ENCODE results near the gene ACTN4.
"Not testable (repeated sequence)": the region's sequence is repeated elsewhere in the genome, so short reads cannot be mapped to it uniquely, and the experiment has no call there.

ACTN4 gene

GRCh38 chr19:38737281-38737865 lies 89.9 kb downstream of the ACTN4 start:
- DNase-seq (ENCODE audit: low read depth), result no peak

GRCh38 chr19:38737921-38738737 lies 90.7 kb downstream of the ACTN4 start:
- no peak for DNase-seq (ENCODE audit: low read depth)

GRCh38 chr19:38739440-38740256 lies 92.2 kb downstream of the ACTN4 start:
- no peak for DNase-seq (ENCODE audit: low read depth)

GRCh38 chr19:38740257-38740592 lies 92.8 kb downstream of the ACTN4 start:
- DNase-seq (ENCODE audit: low read depth), result no peak

GRCh38 chr19:38740932-38741331 lies 93.5 kb downstream of the ACTN4 start:
- DNase-seq (ENCODE audit: low read depth), result no peak

GRCh38 chr19:38741670-38742069 lies 94.2 kb downstream of the ACTN4 start:
- DNase-seq (ENCODE audit: low read depth), result no peak

- DNase-seq (ENCODE audit: low read depth), result no peak
Measured at GRCh38 chr19:38742296-38742695, 94.8 kb downstream of the ACTN4 start.

GRCh38 chr19:38742906-38743305 lies 95.5 kb downstream of the ACTN4 start:
- no peak for DNase-seq (ENCODE audit: low read depth)

GRCh38 chr19:38743394-38744297 lies 96.2 kb downstream of the ACTN4 start:
- DNase-seq (ENCODE audit: low read depth), result no peak

GRCh38 chr19:38744298-38744681 lies 96.8 kb downstream of the ACTN4 start, which contains the start of gene CAPN12:
TSS of gene CAPN12 (minus strand) at chr19:38744474. CDS start at chr19:38744165, 309 bp downstream.
- DNase-seq (ENCODE audit: low read depth), result no peak

GRCh38 chr19:38744874-38745273 lies 97.4 kb downstream of the ACTN4 start:
- DNase-seq (ENCODE audit: low read depth), result no peak

GRCh38 chr19:38745316-38745715 lies 97.9 kb downstream of the ACTN4 start:
- DNase-seq (ENCODE audit: low read depth), result no peak

GRCh38 chr19:38753783-38754182 lies 106.3 kb downstream of the ACTN4 start:
- not testable (repeated sequence) for DNase-seq (ENCODE audit: low read depth)

- DNase-seq (ENCODE audit: low read depth), result not testable (repeated sequence)
Measured at GRCh38 chr19:38754196-38754595, 106.7 kb downstream of the ACTN4 start.

GRCh38 chr19:38759590-38760003 lies 112.1 kb downstream of the ACTN4 start:
- no peak for DNase-seq (ENCODE audit: low read depth)

- not testable (repeated sequence) for DNase-seq (ENCODE audit: low read depth)
Measured at GRCh38 chr19:38760805-38761517, 113.5 kb downstream of the ACTN4 start.

GRCh38 chr19:38761884-38762389 lies 114.5 kb downstream of the ACTN4 start:
- not testable (repeated sequence) for DNase-seq (ENCODE audit: low read depth)

GRCh38 chr19:38763795-38764220 lies 116.4 kb downstream of the ACTN4 start:
- DNase-seq (ENCODE audit: low read depth), result no peak

- DNase-seq (ENCODE audit: low read depth), result no peak
Measured at GRCh38 chr19:38765214-38765613, 117.8 kb downstream of the ACTN4 start.

GRCh38 chr19:38766276-38767047 lies 119.0 kb downstream of the ACTN4 start:
- no peak for DNase-seq (ENCODE audit: low read depth)

Data from activated T-cell treated with anti-CD3 and anti-CD28 coated beads for 48 hours (primary cell).